GM21515 (cell line): ENCODE data around the gene ARL17A.
"Not testable (repeated sequence)": the region's sequence is repeated elsewhere in the genome, so short reads cannot be mapped to it uniquely, and the experiment has no call there.

ENCODE experiments used
- ATAC-seq: cut with Tn5 transposase; IDR thresholded peaks from one replicate; pipeline ENCODE4 v1.9.1; 2021; ENCODE audit not compliant: unreplicated experiment

ARL17A gene

DNA sequence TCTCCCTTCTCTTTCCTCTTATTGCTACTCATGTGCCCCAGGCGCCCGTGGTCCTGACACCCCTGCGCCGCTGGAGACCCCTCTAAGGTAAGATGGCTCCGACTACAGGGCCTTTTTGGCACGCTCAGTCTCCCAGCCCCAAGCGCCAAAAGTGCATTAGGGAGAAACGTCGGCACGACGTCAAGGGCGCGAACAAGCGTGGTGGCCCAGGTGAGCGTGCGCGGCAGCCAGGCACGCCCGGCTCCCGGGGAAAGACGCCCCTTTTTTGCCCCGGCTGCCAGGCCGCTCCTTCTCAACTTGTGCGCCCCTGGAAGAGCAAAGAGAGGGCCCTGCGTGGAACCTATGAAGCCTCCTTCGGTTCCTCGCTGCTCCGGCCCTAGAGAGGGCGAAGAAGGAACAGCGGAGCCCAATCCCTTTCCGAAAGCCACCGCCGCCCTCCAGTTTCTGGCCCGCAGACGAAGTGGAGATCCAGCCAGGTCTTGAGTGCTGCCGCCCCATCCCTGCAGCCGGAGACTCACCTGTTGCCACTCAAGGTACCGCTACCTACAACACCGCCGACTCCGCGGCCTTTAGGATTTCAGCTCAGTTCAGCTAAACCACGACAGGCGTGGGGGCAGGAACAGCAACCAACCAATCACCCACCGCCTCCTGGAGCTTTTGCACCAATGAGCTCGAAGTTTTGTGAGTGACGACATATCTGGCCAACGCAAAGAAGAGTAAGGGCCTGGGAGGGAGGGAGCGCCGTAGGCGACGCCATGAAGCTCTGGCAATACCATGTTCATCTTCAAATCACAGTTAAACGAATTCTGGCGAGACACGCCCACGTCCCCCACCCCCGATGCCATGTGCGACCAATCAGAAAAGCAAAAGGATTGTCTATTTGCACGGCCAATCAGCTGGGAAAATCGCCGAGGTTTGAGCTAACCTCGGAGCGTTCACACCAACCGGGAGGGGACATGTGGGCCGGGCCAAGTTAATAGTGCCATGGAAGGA lies at the start of gene ARL17A:
Gene ARL17A (minus strand): TSS at position 609 of the 993 bp plus-strand sequence. CDS start 3,369 bp downstream, outside the sequence.
- ATAC-seq = peak; percentile 91

DNA sequence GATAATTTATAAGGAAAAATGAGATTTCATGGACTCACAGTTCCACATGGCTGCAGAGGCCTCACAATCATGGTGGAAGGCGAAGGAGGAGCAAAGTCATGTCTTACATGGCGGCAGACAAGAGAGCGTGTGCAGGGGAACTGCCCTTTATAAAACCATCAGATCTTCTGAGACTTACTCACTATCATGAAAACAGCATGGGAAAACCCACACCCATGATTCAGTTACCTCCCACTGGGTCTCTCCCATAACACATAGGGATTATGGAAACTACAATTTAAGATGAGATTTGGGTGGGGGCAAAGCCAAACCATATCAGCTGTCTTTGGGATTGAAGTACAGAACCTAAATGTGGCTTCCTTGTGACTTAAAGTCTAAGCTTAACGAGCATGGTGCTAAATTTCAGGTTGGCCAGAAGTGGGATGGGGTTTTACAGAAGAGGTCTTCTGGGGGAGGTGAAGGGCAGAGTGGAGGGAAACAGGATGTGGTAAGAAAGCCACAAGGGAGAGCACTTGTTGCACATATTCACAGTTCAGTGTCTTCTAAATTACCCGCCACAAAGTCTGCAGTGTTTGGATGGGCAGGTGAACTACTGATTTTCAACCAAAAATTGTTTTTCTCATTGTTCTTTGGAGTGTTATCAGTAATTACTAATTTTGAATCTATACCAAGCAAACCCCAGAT lies 49.4 kb upstream of the ARL17A start:
- not testable (repeated sequence) for ATAC-seq

DNA sequence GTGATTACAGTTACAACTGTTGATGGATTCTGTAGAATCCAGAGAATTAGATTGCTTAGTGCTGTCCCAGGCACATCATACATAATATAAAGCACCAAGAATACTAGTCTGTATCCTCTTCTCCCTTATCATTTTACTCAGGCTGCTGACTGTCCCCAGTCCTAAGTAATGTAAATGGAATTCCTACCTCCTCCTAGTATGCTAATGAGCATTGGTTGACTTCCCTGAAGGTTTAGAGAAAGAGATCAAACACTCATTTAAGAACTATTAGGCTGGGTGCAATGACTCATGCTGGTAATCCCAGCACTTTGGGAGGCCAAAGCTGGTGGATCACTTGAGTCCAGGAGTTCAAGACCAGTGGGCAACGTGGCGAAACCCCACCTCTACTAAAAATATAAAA lies 48.0 kb upstream of the ARL17A start:
- ATAC-seq = not testable (repeated sequence)

DNA sequence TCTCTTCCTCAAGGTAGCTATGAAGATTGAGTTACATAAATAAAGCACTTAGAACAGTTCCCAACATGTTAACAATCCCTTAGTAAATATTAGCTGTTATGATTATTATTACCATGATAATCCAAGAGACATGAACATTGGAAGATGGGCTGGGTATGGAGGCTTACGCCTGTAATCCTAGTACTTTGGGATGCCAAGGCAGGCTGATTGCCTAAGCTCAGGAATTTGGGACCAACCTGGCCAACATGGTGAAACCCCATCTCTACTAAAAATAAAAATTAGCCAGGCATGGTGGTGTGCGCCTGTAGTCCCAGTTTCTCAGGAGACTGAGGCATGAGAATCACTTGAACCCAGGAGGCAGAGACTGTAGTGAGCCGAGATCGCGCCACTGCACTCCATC lies 45.2 kb upstream of the ARL17A start:
- ATAC-seq = not testable (repeated sequence)

DNA sequence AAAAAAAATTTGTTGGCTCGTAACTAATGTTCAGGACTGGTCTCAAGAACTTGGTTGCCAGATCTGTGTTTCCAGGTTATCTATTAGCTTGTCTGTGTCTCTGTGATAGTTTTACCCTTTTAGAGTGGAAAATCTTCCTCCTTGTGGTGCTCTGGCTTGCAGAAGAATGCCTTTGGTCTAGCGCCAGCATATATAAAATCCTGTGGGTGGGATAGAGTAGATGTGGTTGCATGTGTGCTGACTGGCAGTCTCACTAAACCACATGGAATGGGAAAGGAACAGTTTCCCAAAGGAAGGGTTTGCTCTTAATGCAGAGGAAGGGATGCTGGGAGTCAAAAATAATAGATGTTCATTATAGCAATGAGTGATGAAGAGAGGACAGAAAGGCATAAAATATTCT lies 44.3 kb upstream of the ARL17A start:
- ATAC-seq = not testable (repeated sequence)

DNA sequence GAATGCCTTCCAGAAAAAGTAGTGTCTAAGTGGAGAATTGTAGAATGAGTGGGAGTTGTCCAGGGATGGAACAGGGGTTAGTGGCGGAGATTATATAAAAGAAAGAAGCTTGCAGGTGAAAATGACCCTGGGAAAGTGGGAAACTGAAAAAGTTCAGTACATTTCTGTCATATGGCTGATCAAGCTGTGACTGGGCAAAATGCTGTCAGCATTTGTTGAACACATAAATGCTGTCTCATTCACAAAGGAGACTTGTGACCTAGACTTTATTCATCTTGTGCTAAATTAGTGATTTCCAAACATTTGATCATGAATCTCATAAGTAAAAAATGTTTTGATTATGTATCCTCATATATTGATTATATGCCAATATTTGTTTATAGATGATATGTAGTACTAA lies 39.5 kb upstream of the ARL17A start:
- ATAC-seq = not testable (repeated sequence)

DNA sequence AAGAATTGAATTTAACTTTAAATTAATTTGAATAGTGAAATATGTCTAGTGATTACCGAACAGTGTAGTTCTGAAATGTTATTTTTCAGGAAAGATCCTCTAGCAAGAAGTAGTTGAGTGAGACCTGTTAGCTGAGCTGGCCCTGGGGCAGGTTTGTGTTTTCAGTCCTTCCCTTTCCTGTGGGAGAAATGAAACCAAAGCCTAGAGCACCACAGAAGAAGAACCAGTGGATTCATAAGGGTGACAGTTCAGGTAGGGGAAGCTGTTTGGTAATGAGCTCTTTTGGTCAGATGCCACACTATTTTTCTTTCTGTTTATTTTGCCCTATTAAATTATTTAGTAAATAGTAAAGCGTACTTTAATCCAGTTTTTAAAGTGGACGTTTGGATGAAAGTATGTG lies 37.6 kb upstream of the ARL17A start:
- not testable (repeated sequence) for ATAC-seq

DNA sequence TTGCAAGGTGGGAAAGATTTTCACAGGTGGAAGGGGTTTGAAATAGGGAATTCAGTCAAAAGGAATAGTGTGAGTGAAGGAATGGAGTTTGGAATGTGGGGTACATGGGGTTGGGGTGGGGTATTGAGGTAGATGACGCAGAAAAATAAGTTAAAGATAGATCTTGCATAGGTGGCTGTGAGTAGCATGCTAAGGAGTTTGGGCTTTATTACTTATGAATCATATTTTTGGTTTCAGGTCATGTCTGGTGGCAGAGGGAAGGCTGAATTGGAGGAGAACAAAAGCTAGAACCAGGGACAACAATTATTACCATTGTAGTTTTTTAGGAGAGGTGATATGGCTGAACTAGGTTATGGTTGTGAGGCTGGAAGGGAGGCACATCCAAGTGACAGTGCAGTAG lies 34.4 kb upstream of the ARL17A start:
- not testable (repeated sequence) for ATAC-seq

DNA sequence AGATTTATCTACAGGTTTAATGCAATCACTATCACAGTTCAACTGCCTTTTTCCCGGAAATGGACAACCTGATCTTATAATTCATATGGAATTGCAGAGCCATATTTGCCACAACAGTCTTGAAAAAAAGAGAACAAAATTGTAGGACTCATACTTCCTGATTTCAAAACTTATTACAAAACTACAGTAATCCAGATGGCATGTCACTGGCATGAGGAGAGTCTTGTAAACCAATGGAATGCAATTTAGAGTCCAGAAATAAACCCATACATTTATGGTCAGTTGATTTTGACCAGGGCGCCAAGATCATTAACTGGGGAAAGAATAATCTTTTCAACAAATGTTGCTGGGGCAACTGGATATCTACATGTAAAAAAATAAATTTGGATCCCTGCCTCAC lies 31.8 kb upstream of the ARL17A start:
- not testable (repeated sequence) for ATAC-seq

DNA sequence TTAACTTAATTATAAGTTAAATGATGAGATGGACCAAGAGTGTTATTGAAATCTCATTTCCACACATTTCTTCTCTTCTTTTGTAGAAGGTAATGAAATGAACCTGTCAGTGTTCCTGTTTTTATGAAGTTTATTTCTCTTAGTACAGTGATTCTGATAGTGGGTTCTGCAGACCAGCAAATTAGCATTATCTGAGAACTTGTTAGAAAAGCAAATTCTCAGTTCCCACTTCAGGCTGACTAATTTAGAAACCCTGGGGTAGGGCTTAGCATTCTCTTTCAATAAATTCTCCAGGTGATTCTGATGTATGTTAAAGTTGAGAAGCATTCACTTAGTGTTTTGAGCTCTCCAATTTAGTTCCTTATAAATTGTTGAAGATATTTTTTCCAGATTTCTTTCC lies 23.6 kb upstream of the ARL17A start:
- ATAC-seq = not testable (repeated sequence)

DNA sequence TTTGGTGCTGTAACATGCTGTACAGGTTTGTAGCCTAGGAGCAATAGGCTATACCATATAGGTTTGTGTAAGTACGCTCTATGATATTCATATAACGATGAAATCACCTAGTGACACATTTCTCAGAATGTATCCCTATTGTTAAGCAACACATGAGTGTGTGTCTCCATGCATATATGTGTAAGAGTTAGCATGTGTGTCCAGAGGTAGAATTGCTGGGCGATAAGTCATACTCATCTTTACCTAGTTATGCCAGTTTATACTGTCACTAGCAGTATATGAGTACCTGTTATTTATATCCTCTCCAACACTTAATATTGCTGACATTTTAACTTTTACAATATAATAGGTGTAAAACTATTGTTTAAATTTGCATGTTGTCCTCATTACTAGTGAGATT lies 21.3 kb upstream of the ARL17A start:
- not testable (repeated sequence) for ATAC-seq

DNA sequence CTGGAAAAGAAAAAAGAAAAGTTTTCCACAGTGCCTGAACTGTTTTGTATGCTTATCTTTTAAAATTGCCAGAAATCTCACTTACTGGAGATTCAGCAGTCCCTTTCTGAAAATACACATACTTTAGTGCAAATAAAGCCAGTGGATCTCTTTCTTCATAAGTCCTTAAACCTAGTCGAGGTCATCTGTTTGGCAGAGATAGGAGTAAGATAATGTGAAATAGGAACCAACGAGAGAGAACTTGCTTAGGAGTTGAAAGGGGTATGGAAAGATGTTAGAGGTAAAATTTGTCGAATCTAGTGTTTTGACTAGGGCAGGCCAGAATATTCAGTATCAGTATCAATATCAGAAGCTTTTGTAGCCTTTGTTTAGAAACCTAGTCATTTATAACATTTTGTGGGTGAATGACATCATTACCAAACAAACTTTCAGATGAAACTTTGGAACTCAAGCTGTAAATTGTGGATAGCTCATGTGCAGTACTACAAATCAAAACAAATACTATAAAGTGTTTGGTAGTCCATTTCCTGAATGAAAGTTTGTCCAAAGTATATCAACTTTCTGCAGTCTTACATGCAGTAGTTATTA lies 18.9 kb upstream of the ARL17A start:
- not testable (repeated sequence) for ATAC-seq

DNA sequence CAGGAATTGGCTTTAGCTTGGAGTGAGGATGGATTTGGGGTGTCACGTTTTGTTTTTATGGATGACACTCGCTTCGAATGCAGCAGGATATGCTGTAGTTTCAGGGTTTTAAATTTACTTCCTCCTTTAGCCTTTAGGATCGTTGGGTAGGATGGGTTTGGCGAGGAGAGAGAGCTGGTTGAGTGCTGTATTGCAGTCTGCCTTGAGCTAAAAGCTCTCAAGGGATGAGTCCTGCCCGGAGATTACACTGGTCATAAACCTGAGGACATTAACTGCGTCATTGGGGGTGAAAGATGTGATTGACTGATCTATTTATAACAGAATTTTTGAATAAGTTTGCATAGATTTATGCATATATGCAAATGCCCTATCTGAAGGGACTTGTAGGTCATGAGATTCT lies 11.8 kb upstream of the ARL17A start:
- not testable (repeated sequence) for ATAC-seq

DNA sequence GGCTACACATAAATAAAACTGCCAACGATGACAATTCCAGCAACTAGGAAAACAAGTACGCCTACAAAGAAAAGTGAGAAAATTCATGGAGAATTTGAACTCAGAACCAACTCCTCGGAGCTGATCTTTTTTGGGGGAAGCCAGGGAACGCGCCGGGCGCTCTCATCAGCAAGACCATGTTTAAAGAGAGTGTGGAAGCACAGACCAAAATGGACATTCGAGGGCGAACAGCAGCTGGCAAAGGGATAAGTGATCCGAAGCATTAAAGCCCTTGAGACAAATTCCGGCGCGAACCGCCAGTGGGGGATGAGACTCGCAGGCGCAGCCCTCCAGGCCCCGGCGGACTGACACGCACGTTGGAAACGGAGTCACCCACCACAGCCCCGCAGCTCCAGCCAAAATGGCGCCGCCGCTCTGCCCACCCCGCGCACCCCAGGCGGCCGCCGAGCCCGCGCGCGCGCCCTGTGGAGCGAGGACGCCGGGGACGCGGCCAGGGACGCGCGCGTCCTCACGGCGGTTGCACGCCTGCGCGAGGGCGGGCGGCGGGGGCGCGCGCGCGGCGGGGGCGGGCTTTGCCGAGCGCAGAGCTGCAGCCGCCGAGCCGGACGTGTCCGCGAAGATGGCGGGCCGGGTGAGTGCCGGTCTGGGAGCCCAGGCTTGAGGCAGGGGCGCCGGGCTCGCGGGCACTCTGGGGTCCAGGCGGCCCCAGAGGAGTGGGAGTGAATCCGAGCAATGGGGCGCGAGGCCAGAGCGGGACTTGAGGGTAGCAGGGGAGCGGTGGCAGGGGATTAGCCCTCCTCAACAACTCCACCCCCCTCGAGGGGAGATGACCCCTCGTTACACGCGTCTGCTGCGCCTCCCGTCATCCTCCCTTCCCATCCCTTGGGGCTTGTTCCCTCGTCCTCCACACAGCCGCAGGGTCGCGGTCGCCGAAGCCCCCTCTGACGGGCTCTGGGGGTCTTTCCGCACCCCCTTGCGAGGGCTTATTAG lies 11.0 kb upstream of the ARL17A start, which contains the start of gene NSF:
Gene NSF (plus strand): TSS at position 513 of the 990 bp plus-strand sequence. CDS start 107 bp downstream, at position 620.
- ATAC-seq = peak; percentile 77

DNA sequence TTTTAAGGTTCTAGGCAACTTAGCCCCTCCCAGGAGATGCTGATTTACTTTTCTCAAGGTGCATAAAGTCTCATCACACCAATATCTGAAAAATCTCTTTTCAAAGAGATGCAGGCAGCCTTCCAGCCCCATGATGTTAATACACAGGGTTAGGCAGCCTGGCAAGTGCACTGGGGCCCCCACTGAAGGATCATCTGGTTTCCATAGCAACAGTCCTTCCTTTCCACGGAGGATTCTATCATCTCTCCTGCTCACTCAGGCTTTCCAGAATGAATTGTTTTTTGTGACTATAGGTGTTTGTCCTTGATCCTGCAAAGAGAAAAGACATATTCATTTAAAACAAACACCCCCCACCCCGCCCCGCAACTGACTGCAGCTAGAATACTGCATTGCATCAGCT lies 6.0 kb upstream of the ARL17A start:
- ATAC-seq = not testable (repeated sequence)

DNA sequence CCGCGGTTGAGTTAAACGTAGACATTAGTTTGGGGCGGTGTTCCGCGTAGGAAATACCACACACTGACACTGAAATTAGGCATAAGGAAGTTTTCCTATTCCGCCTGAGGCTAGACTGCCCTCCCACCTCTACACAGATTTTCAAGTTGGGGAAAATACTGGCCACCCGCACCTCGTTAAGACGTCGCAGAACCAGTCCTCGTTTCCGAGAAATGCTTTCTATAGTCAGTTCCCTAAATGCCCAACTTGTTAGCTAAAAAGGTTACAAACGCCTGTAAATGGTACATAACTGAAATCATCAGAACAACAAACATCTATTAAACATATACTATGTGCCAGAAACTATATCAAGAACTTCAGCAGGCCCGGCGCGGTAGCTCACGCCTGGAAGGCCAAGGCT lies 591 bp upstream of the ARL17A start:
- ATAC-seq = peak; percentile 2

DNA sequence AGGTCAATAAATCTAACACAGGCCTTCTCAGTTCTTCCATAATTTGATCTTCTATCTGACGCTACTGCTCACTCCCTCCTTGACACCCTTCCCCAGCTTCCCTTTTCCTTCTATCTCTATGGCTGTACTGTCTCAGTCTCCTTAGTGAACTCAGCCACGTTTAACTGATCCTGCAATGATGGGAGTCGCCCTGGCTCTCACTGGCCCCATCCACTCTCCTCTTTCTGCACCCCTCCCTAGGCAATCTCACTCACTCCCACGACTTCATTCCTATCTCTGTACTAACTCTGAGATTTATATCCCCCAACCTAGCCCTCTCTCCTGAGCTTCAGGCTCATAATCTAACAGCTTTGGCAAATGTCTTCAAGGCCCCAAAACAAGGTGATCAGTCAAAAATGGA lies 7.7 kb downstream of the ARL17A start:
- ATAC-seq = not testable (repeated sequence)

DNA sequence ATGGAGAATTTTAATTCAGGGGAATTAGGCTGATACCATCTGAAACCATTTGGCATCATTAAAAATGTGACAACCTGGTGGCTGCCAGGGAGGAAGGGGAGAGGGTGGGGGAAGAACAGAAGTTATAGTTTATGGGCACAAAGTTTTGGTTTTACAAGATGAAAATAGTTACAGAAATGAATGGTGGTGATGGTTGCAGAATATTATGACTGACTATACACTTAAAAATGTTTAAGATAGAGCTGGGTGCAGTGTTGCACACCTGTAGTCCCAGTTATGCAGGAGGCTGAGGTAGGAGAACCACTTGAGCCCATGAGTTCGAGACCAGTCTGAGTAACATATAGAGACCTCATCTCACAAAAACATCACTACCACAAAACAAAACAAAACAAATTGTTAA lies 12.5 kb downstream of the ARL17A start:
- ATAC-seq = not testable (repeated sequence)

DNA sequence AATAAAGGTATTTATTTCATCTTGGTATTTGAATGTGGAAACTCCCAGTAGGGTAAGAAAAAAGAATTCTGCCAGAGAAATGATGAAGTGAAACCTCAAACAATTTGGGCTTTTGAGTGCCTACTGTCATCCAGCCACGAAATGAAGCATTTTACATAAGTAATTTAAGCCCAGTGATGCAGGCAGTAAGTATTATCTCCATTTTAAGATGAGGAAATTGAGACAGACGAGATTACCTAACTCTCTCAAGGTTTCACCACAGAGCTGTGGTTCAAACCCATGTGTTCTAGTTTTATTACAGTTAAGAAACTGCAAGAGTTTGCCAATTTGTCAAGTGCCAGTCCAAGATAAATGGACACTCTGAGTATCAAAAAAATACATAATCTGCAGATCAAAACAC lies 13.2 kb downstream of the ARL17A start:
- ATAC-seq = not testable (repeated sequence)

DNA sequence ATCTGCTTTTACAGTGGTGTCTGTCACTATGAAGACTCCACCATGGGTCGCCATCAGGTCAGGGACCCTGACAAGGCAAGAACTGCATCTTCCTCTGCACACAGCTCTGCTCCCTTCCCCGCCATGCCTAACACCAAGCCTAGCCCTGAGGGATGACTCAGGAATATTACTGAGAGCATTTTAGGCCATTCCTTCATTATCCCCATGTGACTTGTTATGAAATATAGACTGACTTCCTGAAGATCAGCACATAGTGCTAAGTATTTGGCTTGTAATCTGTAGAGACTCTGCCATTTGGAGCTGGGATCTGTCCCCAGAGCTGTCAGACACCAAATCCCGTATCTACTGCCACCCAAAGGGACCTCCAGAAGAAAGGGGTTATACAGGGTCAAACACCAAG lies 19.4 kb downstream of the ARL17A start:
- not testable (repeated sequence) for ATAC-seq
